H9 (cell line): ENCODE measurements around the gene XPNPEP2. TPM values are rescaled to one million over a fixed set of nuclear protein-coding genes. Genes with fewer than 3 reads are reported as not detected.

Source experiments
- DNase-seq: peaks from one replicate; pipeline ENCODE4 v3.0.0-alpha.2; 2017
- H2AFZ ChIP-seq: one replicate; pipeline ENCODE4 v1.6.1; 2013; ENCODE audit warnings: mild to moderate bottlenecking, low read length, control low read depth, moderate library complexity
- H2AK5ac ChIP-seq: 2 replicates; pipeline ENCODE4 v1.6.1; 2013; ENCODE audit warnings: low read length, control low read depth, mixed read lengths; ENCODE audit not compliant: insufficient read length
- H2BK120ac ChIP-seq: one replicate; pipeline ENCODE4 v1.6.1; 2013; ENCODE audit warnings: low read depth, mild to moderate bottlenecking, low read length, control low read depth, inconsistent platforms; ENCODE audit not compliant: poor library complexity, severe bottlenecking
- H2BK12ac ChIP-seq: 2 replicates; pipeline ENCODE4 v1.6.1; 2013; ENCODE audit warnings: low read length, control low read depth, mixed read lengths, low read depth; ENCODE audit not compliant: insufficient read length
- H2BK15ac ChIP-seq: 2 replicates; pipeline ENCODE4 v1.6.1; 2013; ENCODE audit warnings: low read depth, low read length, control low read depth
- H2BK20ac ChIP-seq: one replicate; pipeline ENCODE4 v1.6.1; 2013; ENCODE audit warnings: low read depth, mild to moderate bottlenecking, low read length, control low read depth, inconsistent platforms; ENCODE audit not compliant: poor library complexity, severe bottlenecking
- H2BK5ac ChIP-seq: 2 replicates; pipeline ENCODE4 v1.6.1; 2013; ENCODE audit warnings: low read length, control low read depth, mixed read lengths; ENCODE audit not compliant: insufficient read length
- H3K14ac ChIP-seq: 2 replicates; pipeline ENCODE4 v1.6.1; 2013; ENCODE audit warnings: low read length, control low read depth; ENCODE audit not compliant: insufficient read depth
- H3K18ac ChIP-seq: 2 replicates; pipeline ENCODE4 v1.6.1; 2013; ENCODE audit warnings: low read depth, mild to moderate bottlenecking, mixed read lengths, low read length, control low read depth; ENCODE audit not compliant: insufficient read length
- H3K23ac ChIP-seq: 2 replicates; pipeline ENCODE4 v1.6.1; 2013; ENCODE audit warnings: low read length, control low read depth, mixed read lengths, low read depth; ENCODE audit not compliant: insufficient read length
- H3K23me2 ChIP-seq: 2 replicates; pipeline ENCODE4 v1.6.1; 2013; ENCODE audit warnings: low read depth, mild to moderate bottlenecking, mixed read lengths, low read length, control low read depth; ENCODE audit not compliant: insufficient read length, poor library complexity, severe bottlenecking
- H3K27ac ChIP-seq: 2 replicates; pipeline ENCODE4 v1.5.1; 2013; ENCODE audit warnings: low read length, control low read depth, mixed read lengths, low read depth; ENCODE audit not compliant: insufficient read length
- H3K27me3 ChIP-seq: 2 replicates; pipeline ENCODE4 v1.6.1; 2013; ENCODE audit warnings: low read length, control low read depth, inconsistent platforms; ENCODE audit not compliant: insufficient read depth
- H3K4ac ChIP-seq: 2 replicates; pipeline ENCODE4 v1.6.1; 2013; ENCODE audit warnings: low read depth, mild to moderate bottlenecking, control low read depth, inconsistent platforms, low read length, moderate library complexity
- H3K4me1 ChIP-seq: 2 replicates; pipeline ENCODE4 v1.6.1; 2013; ENCODE audit warnings: low read length, control low read depth, inconsistent platforms; ENCODE audit not compliant: insufficient read depth
- H3K4me2 ChIP-seq: 2 replicates; pipeline ENCODE4 v1.6.1; 2013; ENCODE audit warnings: low read length, control low read depth, mixed read lengths; ENCODE audit not compliant: insufficient read length, insufficient read depth
- H3K56ac ChIP-seq: 2 replicates; pipeline ENCODE4 v1.6.1; 2013; ENCODE audit warnings: low read depth, mild to moderate bottlenecking, mixed read lengths, low read length, control low read depth; ENCODE audit not compliant: insufficient read length
- H3K79me1 ChIP-seq: 2 replicates; pipeline ENCODE4 v1.6.1; 2013; ENCODE audit warnings: low read depth, mild to moderate bottlenecking, moderate library complexity, low read length, control low read depth, inconsistent platforms; ENCODE audit not compliant: insufficient read depth, poor library complexity, severe bottlenecking
- H3K79me2 ChIP-seq: 2 replicates; pipeline ENCODE4 v1.6.1; 2013; ENCODE audit warnings: low read length, control low read depth, inconsistent platforms; ENCODE audit not compliant: insufficient read depth
- H3K9ac ChIP-seq: 2 replicates; pipeline ENCODE4 v1.6.1; 2013; ENCODE audit warnings: low read length, control low read depth, mixed read lengths; ENCODE audit not compliant: insufficient read length; ENCODE audit errors: extremely low read depth
- H3K9me3 ChIP-seq: one replicate; pipeline ENCODE4 v1.6.1; 2013; ENCODE audit warnings: low read depth, low read length, inconsistent platforms; ENCODE audit not compliant: control insufficient read depth
- H3T11ph ChIP-seq: one replicate; pipeline ENCODE4 v1.6.1; 2013; ENCODE audit warnings: mild to moderate bottlenecking, low read length, control low read depth, inconsistent platforms
- H4K20me1 ChIP-seq: one replicate; pipeline ENCODE4 v1.6.1; 2013; ENCODE audit not compliant: control insufficient read depth, insufficient read length, insufficient read depth
- H4K5ac ChIP-seq: 2 replicates; pipeline ENCODE4 v1.6.1; 2013; ENCODE audit warnings: low read depth, mild to moderate bottlenecking, mixed read lengths, low read length, control low read depth; ENCODE audit not compliant: insufficient read length
- H4K8ac ChIP-seq: replicated peaks from 2 replicates; pipeline ENCODE4 v1.6.1; 2013; ENCODE audit warnings: low read length, control low read depth, mixed read lengths, low read depth; ENCODE audit not compliant: insufficient read length
- H4K91ac ChIP-seq: 2 replicates; pipeline ENCODE4 v1.6.1; 2013; ENCODE audit warnings: low read depth, mild to moderate bottlenecking, moderate library complexity, mixed read lengths, low read length, control low read depth; ENCODE audit not compliant: insufficient read length
- H3K27ac Mint-ChIP-seq, 3 experiments: 2 replicates in 2 of 3; 3 replicates in 1 of 3; pipeline ENCODE4 v1.8.0; 2020 to 2021; ENCODE audit warnings: mixed read lengths in 3 of 3, mild to moderate bottlenecking in 1 of 3, moderate library complexity in 1 of 3
- H3K27me3 Mint-ChIP-seq: 2 replicates; pipeline ENCODE4 v1.8.0; 2021; ENCODE audit warnings: low read depth, mild to moderate bottlenecking, moderate library complexity, mixed read lengths
- H3K36me3 Mint-ChIP-seq, 3 experiments: 2 replicates in 2 of 3; 3 replicates in 1 of 3; pipeline ENCODE4 v1.8.0; 2020 to 2021; ENCODE audit warnings: low read depth in 3 of 3, mixed read lengths in 3 of 3; ENCODE audit not compliant: insufficient read depth in 1 of 3
- H3K4me1 Mint-ChIP-seq, 2 experiments: 2 replicates each; pipeline ENCODE4 v1.8.0; 2020; ENCODE audit warnings: mixed read lengths in 2 of 2
- H3K4me3 Mint-ChIP-seq, 2 experiments: 2 replicates in 1 of 2; 3 replicates in 1 of 2; pipeline ENCODE4 v1.8.0; 2020 to 2021; ENCODE audit warnings: mild to moderate bottlenecking in 2 of 2, mixed read lengths in 2 of 2, moderate library complexity in 1 of 2
- H3K9me3 Mint-ChIP-seq, 2 experiments: 2 replicates in 1 of 2; 3 replicates in 1 of 2; pipeline ENCODE4 v1.8.0; 2020; ENCODE audit warnings: mild to moderate bottlenecking in 2 of 2, mixed read lengths in 2 of 2, moderate library complexity in 1 of 2
- WGBS: extraction: QIAGEN DNeasy Blood & Tissue Kit; methylation state at CpG from one replicate; pipeline ENCODE4 v1.1.7; 2013; ENCODE audit warnings: missing lambda C conversion rate, low lambda C conversion rate, mixed read lengths; ENCODE audit not compliant: insufficient read length; ENCODE audit errors: extremely low coverage; 5-methylcytosine and 5-hydroxymethylcytosine counted together
- total RNA-seq: library from RNA; stranded (reverse); gene quantifications from 2 replicates; pipeline ENCODE4 v1.2.1, GENCODE V29; 2021
- TF ChIP-seq, protein P1 (sequence below): fragments of 200-600 bp; sonication (generic); conservative IDR thresholded peaks from 3 replicates; pipeline ENCODE4 v1.8.0; 2021; ENCODE audit warnings: antibody characterized with exemption, mild to moderate bottlenecking

Gene XPNPEP2
- total RNA-seq, 1 experiment from 2014 or later, result 0.11 TPM

DNA sequence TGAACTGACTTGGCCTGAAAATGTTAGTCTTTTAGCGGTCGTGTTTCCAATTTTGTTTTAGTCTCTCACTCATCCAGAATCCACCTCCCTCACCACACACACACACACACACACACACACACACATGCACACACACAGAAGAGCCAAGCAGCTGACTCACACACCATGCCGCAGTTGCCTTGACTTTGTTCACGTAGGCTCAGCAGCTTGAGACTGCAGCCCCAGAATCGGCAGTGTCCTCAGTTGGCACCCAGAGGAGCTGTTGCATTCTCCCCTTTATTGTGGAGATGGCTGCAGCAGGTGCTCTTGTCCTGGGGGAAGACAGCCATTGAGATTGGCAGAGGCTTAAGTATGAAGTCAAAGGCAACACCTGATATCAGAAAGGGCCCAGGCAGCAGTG lies 20.9 kb upstream of the XPNPEP2 start:
- Mint-ChIP-seq H3K4me1 (peaks cover 31 to 51% of the 10 kb centered on the region in 2 experiments), H3K4me3 (peak overlapping the region in 1 of 2 experiments; percentile 40; a peak in 1 of 5 replicates), H3K27ac (peak overlapping the region in 2 of 3 experiments; percentile 28 to 89; a peak in 5 of 7 replicates), H3K27me3 (peaks cover 2% of the 10 kb centered on the region; the same call in 1 of the 2 replicates), H3K36me3 (peaks cover 0 to 6% (median 0%) of the 10 kb centered on the region in 3 experiments; a peak in 1 of 7 replicates), H3K9me3 (peaks cover 0 to 54% of the 10 kb centered on the region in 2 experiments; a peak in 2 of 5 replicates)
- no peak overlapping the region for H4K5ac ChIP-seq
- H3K23ac ChIP-seq, result no peak overlapping the region
- peaks cover 1% of the 10 kb centered on the region; the same call in 1 of the 2 replicates for H3K4me1 ChIP-seq
- H3K4ac ChIP-seq, result no peak overlapping the region
- H4K20me1 ChIP-seq, result no peaks in the 10 kb centered on the region
- H4K8ac ChIP-seq, result no peak overlapping the region
- no peaks in the 10 kb centered on the region for H3K9me3 ChIP-seq
- H2BK12ac ChIP-seq, result no peak overlapping the region
- no CpG with 5 or more reads among the region's 5 CpGs for WGBS
- H2AK5ac ChIP-seq, result no peak overlapping the region
- TF ChIP-seq, protein P1, sequence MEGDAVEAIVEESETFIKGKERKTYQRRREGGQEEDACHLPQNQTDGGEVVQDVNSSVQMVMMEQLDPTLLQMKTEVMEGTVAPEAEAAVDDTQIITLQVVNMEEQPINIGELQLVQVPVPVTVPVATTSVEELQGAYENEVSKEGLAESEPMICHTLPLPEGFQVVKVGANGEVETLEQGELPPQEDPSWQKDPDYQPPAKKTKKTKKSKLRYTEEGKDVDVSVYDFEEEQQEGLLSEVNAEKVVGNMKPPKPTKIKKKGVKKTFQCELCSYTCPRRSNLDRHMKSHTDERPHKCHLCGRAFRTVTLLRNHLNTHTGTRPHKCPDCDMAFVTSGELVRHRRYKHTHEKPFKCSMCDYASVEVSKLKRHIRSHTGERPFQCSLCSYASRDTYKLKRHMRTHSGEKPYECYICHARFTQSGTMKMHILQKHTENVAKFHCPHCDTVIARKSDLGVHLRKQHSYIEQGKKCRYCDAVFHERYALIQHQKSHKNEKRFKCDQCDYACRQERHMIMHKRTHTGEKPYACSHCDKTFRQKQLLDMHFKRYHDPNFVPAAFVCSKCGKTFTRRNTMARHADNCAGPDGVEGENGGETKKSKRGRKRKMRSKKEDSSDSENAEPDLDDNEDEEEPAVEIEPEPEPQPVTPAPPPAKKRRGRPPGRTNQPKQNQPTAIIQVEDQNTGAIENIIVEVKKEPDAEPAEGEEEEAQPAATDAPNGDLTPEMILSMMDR, result no peak
- no peak overlapping the region for H2BK20ac ChIP-seq
- no peak overlapping the region for H2BK5ac ChIP-seq
- no peaks in the 10 kb centered on the region for H3K79me2 ChIP-seq
- no peak overlapping the region for H3T11ph ChIP-seq
- no peak overlapping the region for H3K4me2 ChIP-seq
- no peak overlapping the region for H2BK15ac ChIP-seq
- no peak overlapping the region for H3K56ac ChIP-seq
- no peaks in the 10 kb centered on the region for H3K79me1 ChIP-seq
- no peak overlapping the region for H3K18ac ChIP-seq
- no peak for DNase-seq
- no peak overlapping the region for H3K14ac ChIP-seq
- no peaks in the 10 kb centered on the region for H3K27me3 ChIP-seq
- no peak overlapping the region for H2AFZ ChIP-seq
- no peak overlapping the region for H3K27ac ChIP-seq
- H3K23me2 ChIP-seq, result no peaks in the 10 kb centered on the region
- H4K91ac ChIP-seq, result no peak overlapping the region
- no peak overlapping the region for H2BK120ac ChIP-seq
- H3K9ac ChIP-seq, result no peak overlapping the region
